H9 (cell line): ENCODE data around the gene NPHP4. TPM values are rescaled to one million over a fixed set of nuclear protein-coding genes. Genes with fewer than 3 reads are reported as not detected.
A peak's percentile ranks its signal among the peaks of the same experiment; 100 is the strongest.

ENCODE experiments used
- DNase-seq: peaks from one replicate; pipeline ENCODE4 v3.0.0-alpha.2; 2017
- H2AFZ ChIP-seq: one replicate; pipeline ENCODE4 v1.6.1; 2013; ENCODE audit warnings: mild to moderate bottlenecking, low read length, control low read depth, moderate library complexity
- H2AK5ac ChIP-seq: 2 replicates; pipeline ENCODE4 v1.6.1; 2013; ENCODE audit warnings: low read length, control low read depth, mixed read lengths; ENCODE audit not compliant: insufficient read length
- H2BK120ac ChIP-seq: one replicate; pipeline ENCODE4 v1.6.1; 2013; ENCODE audit warnings: low read depth, mild to moderate bottlenecking, low read length, control low read depth, inconsistent platforms; ENCODE audit not compliant: poor library complexity, severe bottlenecking
- H2BK12ac ChIP-seq: 2 replicates; pipeline ENCODE4 v1.6.1; 2013; ENCODE audit warnings: low read length, control low read depth, mixed read lengths, low read depth; ENCODE audit not compliant: insufficient read length
- H2BK15ac ChIP-seq: 2 replicates; pipeline ENCODE4 v1.6.1; 2013; ENCODE audit warnings: low read depth, low read length, control low read depth
- H2BK20ac ChIP-seq: one replicate; pipeline ENCODE4 v1.6.1; 2013; ENCODE audit warnings: low read depth, mild to moderate bottlenecking, low read length, control low read depth, inconsistent platforms; ENCODE audit not compliant: poor library complexity, severe bottlenecking
- H2BK5ac ChIP-seq: 2 replicates; pipeline ENCODE4 v1.6.1; 2013; ENCODE audit warnings: low read length, control low read depth, mixed read lengths; ENCODE audit not compliant: insufficient read length
- H3K14ac ChIP-seq: 2 replicates; pipeline ENCODE4 v1.6.1; 2013; ENCODE audit warnings: low read length, control low read depth; ENCODE audit not compliant: insufficient read depth
- H3K18ac ChIP-seq: 2 replicates; pipeline ENCODE4 v1.6.1; 2013; ENCODE audit warnings: low read depth, mild to moderate bottlenecking, mixed read lengths, low read length, control low read depth; ENCODE audit not compliant: insufficient read length
- H3K23ac ChIP-seq: 2 replicates; pipeline ENCODE4 v1.6.1; 2013; ENCODE audit warnings: low read length, control low read depth, mixed read lengths, low read depth; ENCODE audit not compliant: insufficient read length
- H3K23me2 ChIP-seq: 2 replicates; pipeline ENCODE4 v1.6.1; 2013; ENCODE audit warnings: low read depth, mild to moderate bottlenecking, mixed read lengths, low read length, control low read depth; ENCODE audit not compliant: insufficient read length, poor library complexity, severe bottlenecking
- H3K27ac ChIP-seq: 2 replicates; pipeline ENCODE4 v1.5.1; 2013; ENCODE audit warnings: low read length, control low read depth, mixed read lengths, low read depth; ENCODE audit not compliant: insufficient read length
- H3K27me3 ChIP-seq: 2 replicates; pipeline ENCODE4 v1.6.1; 2013; ENCODE audit warnings: low read length, control low read depth, inconsistent platforms; ENCODE audit not compliant: insufficient read depth
- H3K4ac ChIP-seq: 2 replicates; pipeline ENCODE4 v1.6.1; 2013; ENCODE audit warnings: low read depth, mild to moderate bottlenecking, control low read depth, inconsistent platforms, low read length, moderate library complexity
- H3K4me1 ChIP-seq: 2 replicates; pipeline ENCODE4 v1.6.1; 2013; ENCODE audit warnings: low read length, control low read depth, inconsistent platforms; ENCODE audit not compliant: insufficient read depth
- H3K4me2 ChIP-seq: 2 replicates; pipeline ENCODE4 v1.6.1; 2013; ENCODE audit warnings: low read length, control low read depth, mixed read lengths; ENCODE audit not compliant: insufficient read length, insufficient read depth
- H3K56ac ChIP-seq: 2 replicates; pipeline ENCODE4 v1.6.1; 2013; ENCODE audit warnings: low read depth, mild to moderate bottlenecking, mixed read lengths, low read length, control low read depth; ENCODE audit not compliant: insufficient read length
- H3K79me1 ChIP-seq: 2 replicates; pipeline ENCODE4 v1.6.1; 2013; ENCODE audit warnings: low read depth, mild to moderate bottlenecking, moderate library complexity, low read length, control low read depth, inconsistent platforms; ENCODE audit not compliant: insufficient read depth, poor library complexity, severe bottlenecking
- H3K79me2 ChIP-seq: 2 replicates; pipeline ENCODE4 v1.6.1; 2013; ENCODE audit warnings: low read length, control low read depth, inconsistent platforms; ENCODE audit not compliant: insufficient read depth
- H3K9ac ChIP-seq: 2 replicates; pipeline ENCODE4 v1.6.1; 2013; ENCODE audit warnings: low read length, control low read depth, mixed read lengths; ENCODE audit not compliant: insufficient read length; ENCODE audit errors: extremely low read depth
- H3K9me3 ChIP-seq: one replicate; pipeline ENCODE4 v1.6.1; 2013; ENCODE audit warnings: low read depth, low read length, inconsistent platforms; ENCODE audit not compliant: control insufficient read depth
- H3T11ph ChIP-seq: one replicate; pipeline ENCODE4 v1.6.1; 2013; ENCODE audit warnings: mild to moderate bottlenecking, low read length, control low read depth, inconsistent platforms
- H4K20me1 ChIP-seq: one replicate; pipeline ENCODE4 v1.6.1; 2013; ENCODE audit not compliant: control insufficient read depth, insufficient read length, insufficient read depth
- H4K5ac ChIP-seq: 2 replicates; pipeline ENCODE4 v1.6.1; 2013; ENCODE audit warnings: low read depth, mild to moderate bottlenecking, mixed read lengths, low read length, control low read depth; ENCODE audit not compliant: insufficient read length
- H4K8ac ChIP-seq: replicated peaks from 2 replicates; pipeline ENCODE4 v1.6.1; 2013; ENCODE audit warnings: low read length, control low read depth, mixed read lengths, low read depth; ENCODE audit not compliant: insufficient read length
- H4K91ac ChIP-seq: 2 replicates; pipeline ENCODE4 v1.6.1; 2013; ENCODE audit warnings: low read depth, mild to moderate bottlenecking, moderate library complexity, mixed read lengths, low read length, control low read depth; ENCODE audit not compliant: insufficient read length
- H3K27ac Mint-ChIP-seq, 3 experiments: 2 replicates in 2 of 3; 3 replicates in 1 of 3; pipeline ENCODE4 v1.8.0; 2020 to 2021; ENCODE audit warnings: mixed read lengths in 3 of 3, mild to moderate bottlenecking in 1 of 3, moderate library complexity in 1 of 3
- H3K27me3 Mint-ChIP-seq: 2 replicates; pipeline ENCODE4 v1.8.0; 2021; ENCODE audit warnings: low read depth, mild to moderate bottlenecking, moderate library complexity, mixed read lengths
- H3K36me3 Mint-ChIP-seq, 3 experiments: 2 replicates in 2 of 3; 3 replicates in 1 of 3; pipeline ENCODE4 v1.8.0; 2020 to 2021; ENCODE audit warnings: low read depth in 3 of 3, mixed read lengths in 3 of 3; ENCODE audit not compliant: insufficient read depth in 1 of 3
- H3K4me1 Mint-ChIP-seq, 2 experiments: 2 replicates each; pipeline ENCODE4 v1.8.0; 2020; ENCODE audit warnings: mixed read lengths in 2 of 2
- H3K4me3 Mint-ChIP-seq, 2 experiments: 2 replicates in 1 of 2; 3 replicates in 1 of 2; pipeline ENCODE4 v1.8.0; 2020 to 2021; ENCODE audit warnings: mild to moderate bottlenecking in 2 of 2, mixed read lengths in 2 of 2, moderate library complexity in 1 of 2
- H3K9me3 Mint-ChIP-seq, 2 experiments: 2 replicates in 1 of 2; 3 replicates in 1 of 2; pipeline ENCODE4 v1.8.0; 2020; ENCODE audit warnings: mild to moderate bottlenecking in 2 of 2, mixed read lengths in 2 of 2, moderate library complexity in 1 of 2
- WGBS: extraction: QIAGEN DNeasy Blood & Tissue Kit; methylation state at CpG from one replicate; pipeline ENCODE4 v1.1.7; 2013; ENCODE audit warnings: missing lambda C conversion rate, low lambda C conversion rate, mixed read lengths; ENCODE audit not compliant: insufficient read length; ENCODE audit errors: extremely low coverage; 5-methylcytosine and 5-hydroxymethylcytosine counted together
- total RNA-seq: library from RNA; stranded (reverse); gene quantifications from 2 replicates; pipeline ENCODE4 v1.2.1, GENCODE V29; 2021
- TF ChIP-seq, protein P1 (sequence below): fragments of 200-600 bp; sonication (generic); conservative IDR thresholded peaks from 3 replicates; pipeline ENCODE4 v1.8.0; 2021; ENCODE audit warnings: antibody characterized with exemption, mild to moderate bottlenecking

Gene NPHP4
- total RNA-seq, 1 experiment from 2014 or later = 17.6 TPM

DNA sequence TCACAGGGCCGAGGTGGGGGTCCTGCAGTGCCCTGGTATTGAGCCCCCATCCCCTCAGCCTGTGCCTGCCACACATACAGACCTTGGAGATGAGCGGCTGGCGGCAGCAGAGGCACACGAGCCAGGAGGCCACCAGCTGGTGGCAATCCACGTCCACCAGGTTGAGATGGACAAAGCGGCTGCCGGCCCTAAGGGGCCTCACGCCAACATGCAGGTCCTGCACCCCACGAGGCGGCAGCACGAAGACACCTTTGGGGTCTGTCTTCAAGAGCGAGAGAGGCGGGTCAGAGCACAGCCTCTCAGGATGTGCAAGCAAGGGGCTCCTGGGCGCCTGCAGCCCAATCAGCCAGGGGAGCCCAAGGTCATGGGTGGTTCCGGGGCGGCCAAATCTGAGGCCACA, 128.0 kb downstream of the NPHP4 start:
- no peak overlapping the region for H3K23ac ChIP-seq
- H4K8ac ChIP-seq = no peak overlapping the region
- no peaks in the 10 kb centered on the region for H3K23me2 ChIP-seq
- Mint-ChIP-seq H3K4me1 (peaks cover 3 to 6% of the 10 kb centered on the region in 2 experiments; a peak in 2 of 4 replicates), H3K36me3 (peaks cover 15 to 33% (median 18%) of the 10 kb centered on the region in 3 experiments), H3K9me3 (peaks cover 10 to 11% of the 10 kb centered on the region in 2 experiments), H3K27ac (peak overlapping the region in 2 of 3 experiments; percentile 44 to 79; a peak in 1 of 7 replicates), H3K27me3 (no peaks in the 10 kb centered on the region), H3K4me3 (no peak overlapping the region)
- no peak overlapping the region for H3K56ac ChIP-seq
- no peak overlapping the region for H2BK120ac ChIP-seq
- H2AK5ac ChIP-seq = no peak overlapping the region
- H4K91ac ChIP-seq = no peak overlapping the region
- no peak overlapping the region for H3K4ac ChIP-seq
- H4K20me1 ChIP-seq = peaks cover 7% of the 10 kb centered on the region
- no peaks in the 10 kb centered on the region for H3K4me1 ChIP-seq
- no peak overlapping the region for H2BK15ac ChIP-seq
- H2AFZ ChIP-seq = no peak overlapping the region
- DNase-seq = no peak
- H3K9ac ChIP-seq = no peak overlapping the region
- no peak overlapping the region for H3K4me2 ChIP-seq
- H3K79me1 ChIP-seq = no peaks in the 10 kb centered on the region
- no peak overlapping the region for H3K18ac ChIP-seq
- H2BK12ac ChIP-seq = no peak overlapping the region
- no peak overlapping the region for H3T11ph ChIP-seq
- no peak overlapping the region for H2BK20ac ChIP-seq
- no peaks in the 10 kb centered on the region for H3K79me2 ChIP-seq
- H3K27ac ChIP-seq = no peak overlapping the region
- no peak overlapping the region for H2BK5ac ChIP-seq
- no peak overlapping the region; the same call in 1 of the 2 replicates for H3K14ac ChIP-seq
- peaks cover 7% of the 10 kb centered on the region for H3K9me3 ChIP-seq
- TF ChIP-seq, protein P1, sequence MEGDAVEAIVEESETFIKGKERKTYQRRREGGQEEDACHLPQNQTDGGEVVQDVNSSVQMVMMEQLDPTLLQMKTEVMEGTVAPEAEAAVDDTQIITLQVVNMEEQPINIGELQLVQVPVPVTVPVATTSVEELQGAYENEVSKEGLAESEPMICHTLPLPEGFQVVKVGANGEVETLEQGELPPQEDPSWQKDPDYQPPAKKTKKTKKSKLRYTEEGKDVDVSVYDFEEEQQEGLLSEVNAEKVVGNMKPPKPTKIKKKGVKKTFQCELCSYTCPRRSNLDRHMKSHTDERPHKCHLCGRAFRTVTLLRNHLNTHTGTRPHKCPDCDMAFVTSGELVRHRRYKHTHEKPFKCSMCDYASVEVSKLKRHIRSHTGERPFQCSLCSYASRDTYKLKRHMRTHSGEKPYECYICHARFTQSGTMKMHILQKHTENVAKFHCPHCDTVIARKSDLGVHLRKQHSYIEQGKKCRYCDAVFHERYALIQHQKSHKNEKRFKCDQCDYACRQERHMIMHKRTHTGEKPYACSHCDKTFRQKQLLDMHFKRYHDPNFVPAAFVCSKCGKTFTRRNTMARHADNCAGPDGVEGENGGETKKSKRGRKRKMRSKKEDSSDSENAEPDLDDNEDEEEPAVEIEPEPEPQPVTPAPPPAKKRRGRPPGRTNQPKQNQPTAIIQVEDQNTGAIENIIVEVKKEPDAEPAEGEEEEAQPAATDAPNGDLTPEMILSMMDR = no peak
- no peaks in the 10 kb centered on the region for H3K27me3 ChIP-seq
- no CpG with 5 or more reads among the region's 16 CpGs for WGBS
- no peak overlapping the region for H4K5ac ChIP-seq
